ENCODE results near the gene AUTS2. TPM values are rescaled to one million over a fixed set of nuclear protein-coding genes. Genes with fewer than 3 reads are reported as not detected.

The AUTS2 gene
- total RNA-seq, 1 experiment from 2014 or later = 256 TPM

- H2BK12ac ChIP-seq (ENCODE audit: insufficient read length, low read depth, low read length) = no peak overlapping the region
- no peak overlapping the region for H3K23ac ChIP-seq (ENCODE audit: insufficient read length, low read depth, low read length)
- H4K8ac ChIP-seq (replicated peaks; ENCODE audit: insufficient read length, low read depth, low read length) = no peak overlapping the region
- no peak overlapping the region for H3T11ph ChIP-seq (ENCODE audit: low read length)
- H3K79me2 ChIP-seq (ENCODE audit: insufficient read depth, low read length) = no peaks in the 10 kb centered on the region
- no CpG with 5 or more reads among the region's 11 CpGs for WGBS (ENCODE audit: extremely low coverage, insufficient read length, low lambda C conversion rate)
- no peaks in the 10 kb centered on the region for H3K9me3 ChIP-seq (ENCODE audit: control insufficient read depth, low read depth, low read length)
- Mint-ChIP-seq H3K4me3 (no peak overlapping the region), H3K4me1 (peaks cover 28 to 37% of the 10 kb centered on the region in 2 experiments), H3K36me3 (ENCODE audit: insufficient read depth in 1 of 3, low read depth in 3 of 3) (no peaks in the 10 kb centered on the region), H3K9me3 (no peaks in the 10 kb centered on the region), H3K27me3 (ENCODE audit: low read depth) (no peaks in the 10 kb centered on the region), H3K27ac (no peak overlapping the region)
- no peak overlapping the region for H3K56ac ChIP-seq (ENCODE audit: insufficient read length, low read depth, low read length)
- H3K23me2 ChIP-seq (ENCODE audit: insufficient read length, low read depth, low read length, poor library complexity, severe bottlenecking) = peaks cover 2% of the 10 kb centered on the region
- H2AK5ac ChIP-seq (ENCODE audit: insufficient read length, low read length) = no peak overlapping the region
- H4K5ac ChIP-seq (ENCODE audit: insufficient read length, low read depth, low read length) = no peak overlapping the region
- H2BK15ac ChIP-seq (ENCODE audit: low read depth, low read length) = no peak overlapping the region
- no peaks in the 10 kb centered on the region for H4K20me1 ChIP-seq (ENCODE audit: control insufficient read depth, insufficient read depth, insufficient read length)
- no peak overlapping the region for H2BK120ac ChIP-seq (ENCODE audit: low read depth, low read length, poor library complexity, severe bottlenecking)
- no peak for TF ChIP-seq CTCF (conservative IDR thresholded peaks at IDR 0.05)
- H3K9ac ChIP-seq (ENCODE audit: extremely low read depth, insufficient read length, low read length) = no peak overlapping the region
- H3K4ac ChIP-seq (ENCODE audit: low read depth, low read length) = no peak overlapping the region
- H2BK20ac ChIP-seq (ENCODE audit: low read depth, low read length, poor library complexity, severe bottlenecking) = no peak overlapping the region
- H3K27ac ChIP-seq (ENCODE audit: insufficient read length, low read depth, low read length) = no peak overlapping the region
- no peak overlapping the region for H2AFZ ChIP-seq (ENCODE audit: low read length)
- H3K14ac ChIP-seq (ENCODE audit: insufficient read depth, low read length) = no peak overlapping the region
- H3K18ac ChIP-seq (ENCODE audit: insufficient read length, low read depth, low read length) = no peak overlapping the region
- DNase-seq = no peak
- H3K79me1 ChIP-seq (ENCODE audit: insufficient read depth, low read depth, low read length, poor library complexity, severe bottlenecking) = no peaks in the 10 kb centered on the region
- H4K91ac ChIP-seq (ENCODE audit: insufficient read length, low read depth, low read length) = no peak overlapping the region
- no peak overlapping the region for H3K4me2 ChIP-seq (ENCODE audit: insufficient read depth, insufficient read length, low read length)
- no peak overlapping the region for H2BK5ac ChIP-seq (ENCODE audit: insufficient read length, low read length)
- no peaks in the 10 kb centered on the region for H3K27me3 ChIP-seq (ENCODE audit: insufficient read depth, low read length)
- H3K4me1 ChIP-seq (ENCODE audit: insufficient read depth, low read length) = no peaks in the 10 kb centered on the region; the same call in none of the 2 replicates
Measured at GRCh38 chr7:69678494-69679187, 80.4 kb downstream of the AUTS2 start.

All from H9 (cell line).